ENCODE results near the gene RYR3. TPM values are rescaled to one million over a fixed set of nuclear protein-coding genes. Genes with fewer than 3 reads are reported as not detected.

The RYR3 gene
- total RNA-seq, 2 experiments from 2014 or later: not detected

DNA sequence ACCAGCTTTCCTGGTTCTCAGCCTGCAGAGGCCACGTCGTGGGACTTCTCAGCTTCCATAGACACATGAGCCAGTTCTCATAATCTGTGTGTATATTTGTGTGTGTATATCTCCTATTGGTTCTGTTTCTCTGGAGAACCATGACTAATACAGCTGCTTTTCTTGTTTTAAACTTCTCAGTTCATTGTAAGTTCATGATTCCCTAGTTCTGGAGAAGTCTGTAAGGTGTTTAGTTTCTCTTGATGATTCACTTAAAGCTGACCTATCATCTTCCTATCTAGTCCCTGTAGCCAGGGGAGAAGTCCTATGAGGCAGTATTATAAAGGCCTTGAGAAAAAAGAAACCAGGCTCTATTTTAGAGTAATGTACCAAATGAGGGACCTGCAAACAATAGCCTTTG lies 147.7 kb downstream of the RYR3 start:
- no peak overlapping the region for H3K27ac Mint-ChIP-seq
- POLR2A ChIA-PET: no interaction called here
- CTCF ChIA-PET: no interaction called here

DNA sequence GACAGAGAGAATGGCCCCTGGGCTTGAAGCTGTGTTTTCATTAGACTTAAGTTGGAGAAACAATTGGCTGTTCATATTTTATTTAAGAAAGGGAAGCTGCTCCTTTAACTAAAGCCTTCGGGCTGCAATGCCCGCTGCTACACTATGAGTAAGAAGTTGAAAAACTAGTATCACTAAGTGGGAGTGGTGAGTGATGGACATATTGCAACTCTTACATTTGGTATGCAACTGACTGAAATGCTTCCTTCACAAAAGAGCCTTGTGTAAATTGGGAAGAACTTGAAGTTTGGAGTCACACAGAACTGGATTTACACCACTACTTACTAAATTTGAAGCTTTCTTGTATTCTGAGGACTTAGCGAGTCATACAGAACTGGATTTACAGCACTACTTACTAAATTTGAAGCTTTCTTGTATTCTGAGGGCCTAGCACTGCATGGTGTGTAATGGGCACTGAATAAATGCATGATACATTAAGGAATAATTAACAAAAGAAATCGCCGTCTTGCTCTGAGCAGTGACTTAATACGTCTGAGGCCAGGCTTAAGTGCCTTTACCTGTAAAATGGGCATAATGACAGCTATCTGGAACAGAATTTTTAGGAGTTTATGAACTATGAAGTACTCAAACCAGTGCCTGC lies 149.5 kb downstream of the RYR3 start:
- POLR2A ChIA-PET: no interaction called here
- CTCF ChIA-PET: no interaction called here
- intact Hi-C loops (cut with DNase I, micrococcal nuclease): no loop called here
- no peaks in the 10 kb centered on the region for H3K4me1 Mint-ChIP-seq
- ATAC-seq: no peak
- no peaks in the 10 kb centered on the region for H3K36me3 Mint-ChIP-seq (ENCODE audit: low read depth)
- H3K4me3 Mint-ChIP-seq: no peak overlapping the region
- no peaks in the 10 kb centered on the region for H3K9me3 Mint-ChIP-seq (ENCODE audit: low read depth)
- H3K27me3 Mint-ChIP-seq: peaks cover 3% of the 10 kb centered on the region
- no peak overlapping the region for H3K27ac Mint-ChIP-seq
- DNase-seq: no peak

More for the DNA sequence above, 147.7 kb downstream of the RYR3 start:
- H3K4me1 Mint-ChIP-seq: no peaks in the 10 kb centered on the region
- H3K4me3 Mint-ChIP-seq: no peak overlapping the region
- H3K27me3 Mint-ChIP-seq: peaks cover 6% of the 10 kb centered on the region
- no peaks in the 10 kb centered on the region for H3K9me3 Mint-ChIP-seq (ENCODE audit: low read depth)
- H3K36me3 Mint-ChIP-seq (ENCODE audit: low read depth): no peaks in the 10 kb centered on the region
- ATAC-seq: no peak
- intact Hi-C loops (cut with DNase I, micrococcal nuclease): no loop called here
- no peak for DNase-seq

DNA sequence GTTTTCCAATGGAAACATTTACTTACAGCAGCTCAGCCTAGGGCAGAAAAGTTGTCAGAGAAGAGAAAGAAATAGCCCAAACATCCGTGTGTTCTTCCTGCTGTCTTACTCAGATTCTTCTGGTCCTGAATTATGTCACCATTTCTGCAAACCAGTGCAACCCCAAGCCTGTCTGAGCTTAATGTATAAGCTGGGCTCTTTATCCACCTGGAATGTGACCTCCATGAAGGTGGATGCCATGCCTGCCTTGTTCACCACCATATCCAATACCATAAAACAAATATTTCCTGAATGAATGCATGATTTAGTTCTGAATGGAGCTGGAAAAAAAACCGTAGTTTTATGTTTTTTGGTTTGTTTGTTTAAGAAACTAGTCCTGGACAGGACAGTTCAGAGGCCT lies 150.9 kb downstream of the RYR3 start:
- DNase-seq: no peak
- no peak for ATAC-seq
- intact Hi-C loops (cut with DNase I, micrococcal nuclease): no loop called here
- ChIA-PET CTCF (no interaction called here), POLR2A (no interaction called here)
- H3K4me1 Mint-ChIP-seq: no peaks in the 10 kb centered on the region
- H3K27ac Mint-ChIP-seq: no peak overlapping the region
- H3K4me3 Mint-ChIP-seq: no peak overlapping the region
- H3K27me3 Mint-ChIP-seq: peaks cover 5% of the 10 kb centered on the region
- H3K36me3 Mint-ChIP-seq (ENCODE audit: low read depth): no peaks in the 10 kb centered on the region
- no peaks in the 10 kb centered on the region for H3K9me3 Mint-ChIP-seq (ENCODE audit: low read depth)

DNA sequence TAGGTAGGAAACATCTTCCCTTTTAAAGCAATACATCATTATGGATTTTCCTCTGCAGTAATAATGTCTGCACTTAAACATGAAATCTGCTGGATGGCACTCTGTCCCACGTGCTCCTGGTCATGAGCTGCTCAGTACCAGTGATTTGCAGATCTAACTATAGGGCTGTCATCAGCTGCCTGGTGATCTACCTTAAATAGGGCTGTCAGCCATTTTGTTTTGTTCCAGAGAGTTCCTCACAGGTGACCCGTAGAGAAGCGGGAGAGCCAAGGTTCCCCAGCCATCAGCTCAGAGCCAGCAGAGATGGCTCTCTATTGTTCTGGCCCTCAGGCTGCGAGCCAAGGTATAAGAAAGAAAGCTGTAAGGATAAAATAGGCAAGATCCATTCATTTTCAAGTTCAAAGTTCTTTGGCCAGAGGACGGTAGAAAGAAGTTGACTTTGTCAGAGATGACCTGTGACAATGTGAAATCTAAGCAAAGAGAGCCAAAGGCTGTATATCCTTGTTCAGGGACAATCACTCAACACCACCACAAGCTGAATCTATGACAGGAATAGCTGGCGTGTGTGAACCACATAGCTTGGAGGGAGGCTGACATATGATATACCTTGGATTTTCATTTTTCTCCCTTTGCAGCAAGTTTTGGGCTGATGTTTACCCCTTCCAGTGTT lies 156.5 kb downstream of the RYR3 start:
- ATAC-seq (no peak), DNase-seq (no peak)
- H3K27me3 Mint-ChIP-seq: peaks cover 2% of the 10 kb centered on the region
- no peaks in the 10 kb centered on the region for H3K36me3 Mint-ChIP-seq (ENCODE audit: low read depth)
- H3K27ac Mint-ChIP-seq: no peak overlapping the region
- H3K4me1 Mint-ChIP-seq: no peaks in the 10 kb centered on the region
- ChIA-PET POLR2A (no interaction called here), CTCF (no interaction called here)
- H3K9me3 Mint-ChIP-seq (ENCODE audit: low read depth): no peaks in the 10 kb centered on the region
- no peak overlapping the region for H3K4me3 Mint-ChIP-seq
- intact Hi-C loops (cut with DNase I, micrococcal nuclease): no loop called here

DNA sequence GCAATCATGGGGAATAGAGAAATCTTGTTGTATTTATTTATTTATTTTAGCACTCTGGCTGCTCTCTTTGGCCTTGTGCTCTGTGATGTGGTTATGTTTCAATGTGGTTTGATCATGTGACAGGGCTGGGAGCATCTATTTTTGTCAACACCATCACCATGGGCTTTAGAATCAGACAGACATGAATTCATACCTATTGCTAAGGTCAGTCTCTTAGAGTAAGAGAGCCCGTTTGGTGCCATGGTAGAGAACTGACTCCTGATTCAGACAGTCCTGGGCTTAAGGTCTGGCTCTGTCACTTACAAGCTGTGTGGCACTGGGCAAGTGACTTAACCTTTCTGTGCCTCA lies 157.0 kb downstream of the RYR3 start:
- Mint-ChIP-seq H3K4me3 (no peak overlapping the region), H3K27ac (no peak overlapping the region), H3K27me3 (peaks cover 3% of the 10 kb centered on the region), H3K36me3 (ENCODE audit: low read depth) (no peaks in the 10 kb centered on the region), H3K9me3 (ENCODE audit: low read depth) (no peaks in the 10 kb centered on the region), H3K4me1 (no peaks in the 10 kb centered on the region)
- ChIA-PET CTCF (no interaction called here), POLR2A (no interaction called here)
- intact Hi-C loops (cut with DNase I, micrococcal nuclease): no loop called here
- DNase-seq (no peak), ATAC-seq (no peak)

DNA sequence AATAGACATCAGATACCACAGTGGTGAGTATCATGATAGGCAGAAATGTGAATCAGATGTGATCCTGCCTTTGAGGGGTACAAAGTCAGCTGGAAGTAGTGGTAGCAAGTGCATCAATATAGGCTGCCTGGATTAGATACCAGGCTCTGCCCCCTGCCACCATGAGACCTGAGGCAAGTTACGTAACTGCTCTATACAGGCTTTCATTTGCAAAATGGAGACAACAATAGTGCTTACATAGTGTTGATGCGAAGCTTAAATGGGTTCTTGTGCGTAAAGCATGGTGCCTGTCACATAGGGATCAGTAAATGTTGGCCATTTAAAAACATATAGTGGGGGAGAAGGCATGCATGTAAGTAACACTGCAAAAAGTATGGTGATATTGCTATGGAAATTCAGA lies 158.0 kb downstream of the RYR3 start:
- Mint-ChIP-seq H3K27me3 (peaks cover 4% of the 10 kb centered on the region), H3K4me1 (no peaks in the 10 kb centered on the region), H3K36me3 (ENCODE audit: low read depth) (no peaks in the 10 kb centered on the region), H3K9me3 (ENCODE audit: low read depth) (no peaks in the 10 kb centered on the region), H3K27ac (no peak overlapping the region), H3K4me3 (no peak overlapping the region)
- intact Hi-C loops (cut with DNase I, micrococcal nuclease): no loop called here
- CTCF ChIA-PET: interaction anchor here (1.1 to 1.2 kb wide), 2 partner anchors 22 to 171 kb away, joined by 3 read pairs; no protein-coding TSS in a partner anchor
- POLR2A ChIA-PET: no interaction called here
- DNase-seq: no peak
- ATAC-seq: no peak

DNA sequence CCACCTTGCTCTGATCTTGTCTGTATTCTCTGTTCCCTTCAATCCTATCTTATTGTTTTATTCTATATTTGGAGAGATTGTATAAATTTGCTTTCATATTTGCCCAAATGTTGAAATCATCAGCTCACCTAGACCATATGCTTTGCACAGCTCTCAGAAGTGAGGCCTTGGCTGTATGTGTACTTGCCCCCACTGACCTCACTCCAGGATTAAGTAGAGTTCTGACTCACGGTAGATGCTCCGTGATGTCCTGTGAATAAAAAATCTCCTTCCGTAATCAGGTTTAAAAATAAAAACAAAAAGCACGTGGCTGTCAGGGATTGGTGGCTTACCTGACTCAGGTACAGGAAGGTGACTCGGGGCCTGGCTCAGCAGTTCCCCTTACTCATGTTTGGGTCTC lies 162.2 kb downstream of the RYR3 start:
- no peak for ATAC-seq
- Mint-ChIP-seq H3K27ac (no peak overlapping the region), H3K36me3 (ENCODE audit: low read depth) (no peaks in the 10 kb centered on the region), H3K4me1 (no peaks in the 10 kb centered on the region), H3K27me3 (peaks cover 10% of the 10 kb centered on the region), H3K9me3 (ENCODE audit: low read depth) (no peaks in the 10 kb centered on the region), H3K4me3 (no peak overlapping the region)
- ChIA-PET POLR2A (no interaction called here), CTCF (no interaction called here)
- intact Hi-C loops (cut with DNase I, micrococcal nuclease): no loop called here
- no peak for DNase-seq

DNA sequence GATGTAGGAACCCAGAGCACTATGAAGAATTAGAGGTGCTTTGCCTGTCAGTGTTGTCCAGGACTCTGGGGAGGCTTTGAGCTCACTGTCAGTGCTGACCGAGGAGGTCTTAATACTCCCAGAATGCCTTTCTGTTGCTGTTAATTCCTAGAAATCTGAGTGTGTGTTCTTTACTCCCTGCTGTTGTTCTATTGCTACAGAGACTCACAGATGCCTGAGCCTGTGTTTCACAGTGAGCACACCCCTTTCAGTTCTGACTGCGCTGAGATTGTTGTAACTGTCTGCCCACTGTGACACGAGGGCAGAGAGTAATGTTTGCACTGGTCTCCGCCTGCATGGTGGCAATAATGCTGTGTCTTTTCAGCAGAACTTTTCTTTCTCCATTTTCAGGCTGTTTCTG lies 162.9 kb downstream of the RYR3 start:
- POLR2A ChIA-PET: no interaction called here
- Mint-ChIP-seq H3K36me3 (ENCODE audit: low read depth) (no peaks in the 10 kb centered on the region), H3K9me3 (ENCODE audit: low read depth) (no peaks in the 10 kb centered on the region), H3K27me3 (peaks cover 10% of the 10 kb centered on the region), H3K27ac (no peak overlapping the region), H3K4me3 (no peak overlapping the region), H3K4me1 (no peaks in the 10 kb centered on the region)
- ATAC-seq: no peak
- CTCF ChIA-PET: no interaction called here
- intact Hi-C loops (cut with DNase I, micrococcal nuclease): no loop called here
- DNase-seq: no peak

DNA sequence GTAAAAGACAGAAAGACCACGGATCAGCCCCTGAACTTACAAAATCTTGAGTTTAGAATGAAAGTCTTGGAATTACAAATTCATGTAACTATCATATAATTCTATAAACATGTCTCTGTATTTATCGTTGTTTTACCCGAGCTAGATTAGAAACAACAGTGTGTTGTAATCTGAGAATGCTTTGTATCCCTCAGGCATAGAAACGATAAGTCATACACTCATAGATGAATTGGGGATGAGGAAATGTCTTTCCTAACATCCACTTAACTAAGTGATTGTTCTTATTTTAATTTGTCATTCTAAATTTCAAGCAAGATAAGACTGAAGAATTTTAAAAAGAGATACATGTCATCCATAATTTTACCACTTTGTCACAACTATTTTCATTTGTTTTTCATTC lies 165.3 kb downstream of the RYR3 start:
- Mint-ChIP-seq H3K27me3 (peaks cover 10% of the 10 kb centered on the region), H3K4me3 (no peak overlapping the region), H3K9me3 (ENCODE audit: low read depth) (no peaks in the 10 kb centered on the region), H3K36me3 (ENCODE audit: low read depth) (no peaks in the 10 kb centered on the region), H3K27ac (no peak overlapping the region), H3K4me1 (no peaks in the 10 kb centered on the region)
- intact Hi-C loops (cut with DNase I, micrococcal nuclease): no loop called here
- DNase-seq (no peak), ATAC-seq (no peak)
- POLR2A ChIA-PET: no interaction called here
- CTCF ChIA-PET: interaction anchor here (2.0 kb wide), 1 partner anchor 39 kb away, joined by 4 read pairs; no protein-coding TSS in a partner anchor

DNA sequence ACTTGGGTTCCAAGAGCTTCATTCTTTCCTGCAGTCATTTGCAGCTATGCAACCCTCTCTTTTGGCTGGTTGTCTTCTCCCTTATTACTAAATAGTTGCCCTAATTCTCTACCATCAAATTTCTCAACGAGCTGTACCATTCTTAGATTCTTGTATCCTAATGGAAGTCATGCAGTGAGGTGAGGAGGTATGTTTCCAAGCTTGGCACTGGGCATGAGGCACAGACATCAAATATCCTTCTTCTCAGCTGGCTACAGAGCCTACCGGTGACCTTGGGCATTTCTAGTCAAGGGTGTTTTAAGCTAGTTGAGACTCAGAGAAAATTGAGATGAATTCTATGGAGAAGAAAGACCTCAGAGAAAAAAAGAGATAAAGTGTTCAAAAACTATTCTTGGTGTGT lies 166.1 kb downstream of the RYR3 start:
- peaks cover 10% of the 10 kb centered on the region for H3K27me3 Mint-ChIP-seq
- intact Hi-C loops (cut with DNase I, micrococcal nuclease): no loop called here
- ChIA-PET CTCF (no interaction called here), POLR2A (interaction anchor here (0.6 kb wide), 1 partner anchor 598 kb away, joined by 4 read pairs; no protein-coding TSS in a partner anchor)
- H3K4me1 Mint-ChIP-seq: no peaks in the 10 kb centered on the region
- no peak overlapping the region for H3K27ac Mint-ChIP-seq
- no peak for DNase-seq
- no peaks in the 10 kb centered on the region for H3K36me3 Mint-ChIP-seq (ENCODE audit: low read depth)
- H3K4me3 Mint-ChIP-seq: no peak overlapping the region
- ATAC-seq: no peak
- no peaks in the 10 kb centered on the region for H3K9me3 Mint-ChIP-seq (ENCODE audit: low read depth)

DNA sequence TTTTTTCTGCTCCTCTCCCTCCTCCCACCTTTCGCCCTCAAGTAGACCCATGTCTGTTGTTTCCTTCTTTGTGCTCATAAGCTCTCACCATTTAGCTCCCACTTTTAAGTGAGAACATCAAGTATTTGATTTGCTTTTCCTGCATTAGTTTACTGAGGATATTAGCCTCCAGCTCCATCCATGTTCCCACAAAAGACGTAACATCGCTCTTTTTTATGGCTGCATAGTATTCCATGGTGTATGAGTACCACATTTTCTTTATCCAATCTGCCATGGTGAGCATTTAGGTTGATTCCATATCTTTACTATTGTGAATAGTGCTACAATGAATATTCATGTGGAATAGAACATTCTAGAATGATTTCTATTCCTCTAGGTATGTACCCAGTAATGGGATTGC lies 178.6 kb downstream of the RYR3 start:
- intact Hi-C loops (cut with DNase I, micrococcal nuclease): no loop called here
- Mint-ChIP-seq H3K4me3 (no peak overlapping the region), H3K4me1 (no peaks in the 10 kb centered on the region), H3K27ac (no peak overlapping the region), H3K9me3 (ENCODE audit: low read depth) (no peaks in the 10 kb centered on the region), H3K36me3 (ENCODE audit: low read depth) (no peaks in the 10 kb centered on the region), H3K27me3 (peaks cover 9% of the 10 kb centered on the region)
- DNase-seq (no peak), ATAC-seq (no peak)
- ChIA-PET POLR2A (no interaction called here), CTCF (no interaction called here)

DNA sequence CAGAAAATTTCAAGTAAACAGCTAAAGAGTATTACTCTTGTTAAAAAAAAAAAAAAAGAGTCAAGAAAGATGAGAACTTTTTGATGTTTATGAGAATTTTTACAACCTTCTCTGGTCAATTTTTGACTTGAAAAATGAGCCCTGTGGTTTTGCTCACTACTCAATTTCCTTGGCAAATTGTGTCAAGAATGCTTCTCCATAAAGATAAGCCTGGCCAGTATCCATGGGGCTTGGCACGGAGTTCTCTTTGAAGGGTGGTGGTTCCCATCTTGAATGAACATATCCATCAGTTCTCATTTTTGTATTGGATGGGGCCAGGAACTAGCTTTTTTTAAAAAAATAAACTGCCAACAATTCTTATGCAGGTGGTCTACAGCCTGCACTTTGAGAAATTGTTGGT lies 179.9 kb downstream of the RYR3 start:
- Mint-ChIP-seq H3K27ac (no peak overlapping the region), H3K36me3 (ENCODE audit: low read depth) (no peaks in the 10 kb centered on the region), H3K9me3 (ENCODE audit: low read depth) (no peaks in the 10 kb centered on the region), H3K4me1 (no peaks in the 10 kb centered on the region), H3K27me3 (peaks cover 9% of the 10 kb centered on the region), H3K4me3 (no peak overlapping the region)
- no peak for ATAC-seq
- ChIA-PET POLR2A (interaction anchor here (0.9 kb wide), 1 partner anchor 65 kb away, joined by 5 read pairs; no protein-coding TSS in a partner anchor), CTCF (interaction anchor here (0.7 to 1.1 kb wide), 3 partner anchors 22 to 212 kb away, joined by 3 to 5 read pairs (median 3); no protein-coding TSS in a partner anchor)
- no peak for DNase-seq
- intact Hi-C loops (cut with DNase I, micrococcal nuclease): no loop called here

All from activated CD4-positive, alpha-beta T cell treated with anti-CD3 and anti-CD28 coated beads for 36 hours (primary cell).